ENCODE data around the gene RFTN2. TPM values are rescaled to one million over a fixed set of nuclear protein-coding genes. Genes with fewer than 3 reads are reported as not detected.

Gene RFTN2
- total and polyA plus RNA-seq, 2 of the 13 experiments (the other 11 are each of a cell fraction or from before 2014, with no cell fraction given), result not detected

GRCh38 chr2:197601726-197602125 lies 73.7 kb downstream of the RFTN2 start:
- 33% methylated on average over 2 of the region's 2 CpGs for WGBS (ENCODE audit: low lambda C conversion rate)
- no TSS peak for BruUV-seq (replicated peaks)

More at GRCh38 chr2:197601726-197602125, 73.7 kb downstream of the RFTN2 start:
- in situ Hi-C loops (cut with HindIII; ENCODE audit: extremely low pct_ligation_motif_present, low pct_unique_long_range_greater_than_20kb) (no loop called here), intact Hi-C loops (cut with micrococcal nuclease; ENCODE audit: unreplicated experiment) (no loop called here)
- H3K27ac ChIP-seq (ENCODE audit: extremely low read length, insufficient read depth, low read length), result no peak overlapping the region
- TF ChIP-seq TFDP2 (CRISPR knock-in tag; IDR thresholded peaks at IDR 0.05) (no peak), NFAT5 (CRISPR knock-in tag; IDR thresholded peaks at IDR 0.05) (no peak), PLSCR1 (CRISPR knock-in tag; IDR thresholded peaks at IDR 0.05; ENCODE audit: borderline replicate concordance) (no peak), ARHGAP35 (CRISPR knock-in tag; IDR thresholded peaks at IDR 0.05; ENCODE audit: borderline replicate concordance) (no peak), ARNTL (CRISPR knock-in tag; IDR thresholded peaks at IDR 0.05) (no peak), YY1 (IDR thresholded peaks at IDR 0.05; ENCODE audit: insufficient read depth, insufficient replicate concordance, low read depth, low read length) (no peak), NR3C1 (CRISPR knock-in tag; IDR thresholded peaks at IDR 0.05) (no peak), CTCF (CRISPR knock-in tag; IDR thresholded peaks at IDR 0.05) (no peak), MTERF4 (CRISPR knock-in tag; IDR thresholded peaks at IDR 0.05) (no peak), MAFF (IDR thresholded peaks at IDR 0.05; ENCODE audit: low read depth, low read length) (no peak), ELF4 (CRISPR knock-in tag; IDR thresholded peaks at IDR 0.05; ENCODE audit: borderline replicate concordance) (no peak), STAT5B (CRISPR knock-in tag; IDR thresholded peaks at IDR 0.05) (no peak), ZNF644 (CRISPR knock-in tag; IDR thresholded peaks at IDR 0.05; ENCODE audit: low read depth) (no peak)
- no peaks in the 10 kb centered on the region for H3K9me3 ChIP-seq (ENCODE audit: low read length)
- H3K36me3 ChIP-seq (replicated peaks in 1 of 2; ENCODE audit: control insufficient read depth in 1 of 2, insufficient read depth in 2 of 2, low read length in 2 of 2), result no peaks in the 10 kb centered on the region
- DNase-seq (ENCODE audit: low spot score) (no peak), FAIRE-seq (no peak), ATAC-seq (no peak)
- no peaks in the 10 kb centered on the region for H4K20me1 ChIP-seq (ENCODE audit: insufficient read depth, low read length)
- peaks cover 23% of the 10 kb centered on the region for H3K4me1 ChIP-seq (ENCODE audit: insufficient read depth, low read length)
- ChIA-PET POLR2A (no interaction called here), CTCF (ENCODE audit: low intra/inter-chr PET ratio, low total read pairs) (no interaction called here)
- no peaks in the 10 kb centered on the region for H3K79me2 ChIP-seq (ENCODE audit: insufficient read depth, low read length)
- H2AFZ ChIP-seq (ENCODE audit: low read length), result no peak overlapping the region
- H3K4me3 ChIP-seq (replicated peaks in 1 of 3; ENCODE audit: insufficient read depth in 1 of 3, low read depth in 2 of 3, low read length in 3 of 3), result no peak overlapping the region
- H3K4me2 ChIP-seq (ENCODE audit: low read depth, low read length), result no peak overlapping the region
- no peak overlapping the region for H3K9ac ChIP-seq (ENCODE audit: insufficient read depth, low read depth, low read length)
- H3K27me3 ChIP-seq (ENCODE audit: control insufficient read depth in 1 of 2, insufficient read depth in 2 of 2, low read length in 2 of 2), result peaks cover 0 to 22% of the 10 kb centered on the region in 2 experiments; a peak in 2 of 5 replicates

All from HepG2 (cell line).